ENCODE data around the gene SGPL1. TPM values are rescaled to one million over a fixed set of nuclear protein-coding genes. Genes with fewer than 3 reads are reported as not detected.

The SGPL1 gene
- total and polyA plus RNA-seq, 2 of the 8 experiments (the other 6 are each of a cell fraction or from before 2014, with no cell fraction given), result 20.5 to 51.6 TPM

DNA sequence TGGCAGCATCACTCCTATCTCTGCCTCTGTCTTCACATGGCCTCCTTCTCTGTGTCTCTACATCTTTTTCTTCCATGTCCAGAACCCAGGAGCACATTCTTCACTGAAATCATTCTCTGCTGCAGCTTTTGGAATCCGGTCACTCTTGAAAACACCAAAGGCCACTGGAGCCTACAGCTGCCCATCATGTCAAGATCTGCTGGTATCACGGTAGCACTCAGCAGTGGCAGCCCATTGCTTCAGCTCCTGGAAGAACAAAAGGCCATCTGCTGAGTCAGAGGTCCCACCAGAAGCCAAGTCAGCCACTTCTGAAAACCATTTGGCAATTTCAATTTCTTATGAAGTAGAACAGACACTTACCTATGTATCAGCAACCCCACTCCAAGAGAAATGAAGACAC, 78.7 kb downstream of the SGPL1 start (continued):
- no peak for TF ChIP-seq CHD1 (IDR thresholded peaks at IDR 0.05; ENCODE audit: low read depth, low read length)
- TF ChIP-seq MAFK (IDR thresholded peaks at IDR 0.05; ENCODE audit: low read depth, low read length), result no peak
